Thoracic aorta (tissue), 2 donors: ENCODE data around the gene KTI12. TPM values are rescaled to one million over a fixed set of nuclear protein-coding genes. Genes with fewer than 3 reads are reported as not detected.
"Not testable (repeated sequence)": the region's sequence is repeated elsewhere in the genome, so short reads cannot be mapped to it uniquely, and the experiment has no call there.

Source experiments
- ATAC-seq: fragments of 150-250 bp; one replicate; pipeline ENCODE4 v1.8.0; 2017; ENCODE audit warnings: low read depth; ENCODE audit not compliant: insufficient number of reproducible peaks, low FRiP score
- DNase-seq: peaks from one replicate; pipeline ENCODE4 v3.0.0-alpha.2; 2020; ENCODE audit warnings: low spot score
- H3K27ac ChIP-seq, 2 donors: fragments of 200-600 bp; sonication (generic); 1 replicate in 1 of 2; 2 replicates in 1 of 2; pipeline ENCODE4 v1.5.1; 2016; ENCODE audit warnings: mild to moderate bottlenecking in 2 of 2, moderate library complexity in 2 of 2
- H3K27me3 ChIP-seq: fragments of 200-600 bp; sonication (generic); replicated peaks from 2 replicates; pipeline ENCODE4 v1.6.0; 2016; ENCODE audit warnings: mild to moderate bottlenecking; ENCODE audit not compliant: insufficient read depth
- H3K36me3 ChIP-seq: fragments of 200-600 bp; sonication (generic); one replicate; pipeline ENCODE4 v1.5.1; 2016
- H3K4me1 ChIP-seq, 2 donors: fragments of 200-600 bp; sonication (generic); 1 replicate in 1 of 2; 2 replicates in 1 of 2; pipeline versions ENCODE4 v1.5.1 to v1.6.0; 2016; ENCODE audit warnings: low read depth in 2 of 2, mild to moderate bottlenecking in 1 of 2; ENCODE audit not compliant: control insufficient read depth in 1 of 2
- H3K4me3 ChIP-seq: fragments of 200-600 bp; sonication (generic); 2 replicates; pipeline ENCODE4 v1.5.1; 2016; ENCODE audit warnings: mild to moderate bottlenecking
- H3K9me3 ChIP-seq: fragments of 200-600 bp; sonication (generic); 2 replicates; pipeline ENCODE4 v1.5.1; 2016
- total RNA-seq, 2 donors: library from RNA; depleted of rRNA; stranded (reverse); fragments of >200 nt; gene quantifications; one replicate each; pipeline versions ENCODE4 v1.1.0 to v1.2.3, GENCODE V29; 2016
- TF ChIP-seq, protein P1 (sequence below): fragments of 200-600 bp; sonication (generic); IDR thresholded peaks from one replicate; pipeline ENCODE4 v1.5.1; 2019; ENCODE audit warnings: antibody characterized with exemption

The KTI12 gene
- total RNA-seq, 2 donors from 2014 or later = 5.4 to 16.2 TPM

GRCh38 chr1:52054496-52055065 is 21.0 kb upstream of the KTI12 start:
- Histone ChIP-seq H3K27me3 (no peaks in the 10 kb centered on the region), H3K36me3 (no peaks in the 10 kb centered on the region), H3K4me1 (peaks cover 12 to 46% of the 10 kb centered on the region in 2 donors), H3K4me3 (peak overlapping the region; percentile 83), H3K9me3 (no peaks in the 10 kb centered on the region), H3K27ac (peak overlapping the region; percentile 67 to 82)
- TF ChIP-seq, protein P1, sequence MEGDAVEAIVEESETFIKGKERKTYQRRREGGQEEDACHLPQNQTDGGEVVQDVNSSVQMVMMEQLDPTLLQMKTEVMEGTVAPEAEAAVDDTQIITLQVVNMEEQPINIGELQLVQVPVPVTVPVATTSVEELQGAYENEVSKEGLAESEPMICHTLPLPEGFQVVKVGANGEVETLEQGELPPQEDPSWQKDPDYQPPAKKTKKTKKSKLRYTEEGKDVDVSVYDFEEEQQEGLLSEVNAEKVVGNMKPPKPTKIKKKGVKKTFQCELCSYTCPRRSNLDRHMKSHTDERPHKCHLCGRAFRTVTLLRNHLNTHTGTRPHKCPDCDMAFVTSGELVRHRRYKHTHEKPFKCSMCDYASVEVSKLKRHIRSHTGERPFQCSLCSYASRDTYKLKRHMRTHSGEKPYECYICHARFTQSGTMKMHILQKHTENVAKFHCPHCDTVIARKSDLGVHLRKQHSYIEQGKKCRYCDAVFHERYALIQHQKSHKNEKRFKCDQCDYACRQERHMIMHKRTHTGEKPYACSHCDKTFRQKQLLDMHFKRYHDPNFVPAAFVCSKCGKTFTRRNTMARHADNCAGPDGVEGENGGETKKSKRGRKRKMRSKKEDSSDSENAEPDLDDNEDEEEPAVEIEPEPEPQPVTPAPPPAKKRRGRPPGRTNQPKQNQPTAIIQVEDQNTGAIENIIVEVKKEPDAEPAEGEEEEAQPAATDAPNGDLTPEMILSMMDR = no peak
- no peak for DNase-seq
- ATAC-seq = no peak

- Histone ChIP-seq H3K9me3 (no peaks in the 10 kb centered on the region), H3K36me3 (no peaks in the 10 kb centered on the region), H3K4me3 (peak overlapping the region; percentile 83), H3K27ac (no peak overlapping the region), H3K27me3 (no peaks in the 10 kb centered on the region), H3K4me1 (peaks cover 12 to 38% of the 10 kb centered on the region in 2 donors)
- DNase-seq (no peak), ATAC-seq (no peak)
- TF ChIP-seq, protein P1 = no peak
These were observed 20.3 kb upstream of the KTI12 start for GRCh38 chr1:52053862-52054261.

DNA sequence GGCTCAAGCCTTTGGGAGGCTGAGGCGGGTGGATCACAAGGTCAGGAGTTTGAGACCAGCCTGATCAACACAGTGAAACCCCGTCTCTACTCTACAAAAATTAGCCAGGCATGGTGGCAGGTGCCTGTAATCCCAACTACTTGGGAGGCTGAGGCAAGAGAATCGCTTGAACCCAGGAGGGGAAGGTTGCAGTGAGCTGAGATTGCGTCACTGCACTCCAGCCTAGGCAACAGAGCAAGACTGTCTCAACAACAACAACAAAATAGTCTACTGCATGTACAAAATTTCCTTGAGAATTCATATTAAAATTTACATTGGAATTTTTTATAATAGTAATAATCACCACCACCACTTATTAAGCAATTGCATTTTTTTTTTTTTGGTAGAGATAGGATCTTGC is 15.7 kb upstream of the KTI12 start:
- not testable (repeated sequence) for H3K27ac ChIP-seq, H3K9me3 ChIP-seq, DNase-seq, H3K36me3 ChIP-seq, H3K4me3 ChIP-seq, H3K27me3 ChIP-seq, ATAC-seq
- peaks cover 6 to 14% of the 10 kb centered on the region in 2 donors for H3K4me1 ChIP-seq

- H3K9me3 ChIP-seq, H3K4me1 ChIP-seq, DNase-seq, H3K36me3 ChIP-seq, H3K27me3 ChIP-seq, H3K27ac ChIP-seq, H3K4me3 ChIP-seq, ATAC-seq: not testable (repeated sequence)
These were observed 12.1 kb upstream of the KTI12 start for GRCh38 chr1:52045666-52046195.

DNA sequence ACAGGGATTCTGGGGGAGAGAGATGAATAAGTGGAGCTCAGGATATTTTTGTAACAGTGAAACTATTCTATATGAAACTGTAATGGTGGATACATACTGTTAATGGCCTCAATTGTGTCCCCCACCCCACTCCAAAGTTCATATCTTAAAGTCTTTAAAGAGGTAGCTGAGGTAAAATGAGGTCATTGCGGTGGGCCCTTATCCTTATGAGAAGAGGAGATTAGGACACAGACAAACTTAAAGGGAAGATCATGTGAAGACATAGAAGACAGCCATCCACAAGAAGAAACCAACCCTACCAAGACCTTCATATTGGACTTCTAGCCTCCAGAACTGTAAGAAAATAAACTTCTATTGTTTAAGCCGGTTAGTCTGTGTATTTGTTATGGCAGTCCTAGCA is 11.6 kb upstream of the KTI12 start:
- DNase-seq (no peak), ATAC-seq (no peak)
- Histone ChIP-seq H3K9me3 (no peaks in the 10 kb centered on the region), H3K36me3 (peaks cover 6% of the 10 kb centered on the region), H3K4me1 (no peaks in the 10 kb centered on the region), H3K4me3 (no peak overlapping the region), H3K27me3 (no peaks in the 10 kb centered on the region), H3K27ac (no peak overlapping the region)
- TF ChIP-seq, protein P1 = no peak

GRCh38 chr1:52041551-52042185 is 8.1 kb upstream of the KTI12 start:
- ATAC-seq (no peak), DNase-seq (no peak)
- no peaks in the 10 kb centered on the region for H3K9me3 ChIP-seq
- H3K4me1 ChIP-seq = no peaks in the 10 kb centered on the region
- TF ChIP-seq, protein P1 = no peak
- H3K27me3 ChIP-seq = no peaks in the 10 kb centered on the region
- H3K36me3 ChIP-seq = peaks cover 13% of the 10 kb centered on the region
- no peak overlapping the region for H3K4me3 ChIP-seq
- H3K27ac ChIP-seq = no peak overlapping the region
